Bronchial epithelial cell (primary cell): ENCODE results near the gene STK39. TPM values are rescaled to one million over a fixed set of nuclear protein-coding genes. Genes with fewer than 3 reads are reported as not detected.
A peak's percentile ranks its signal among the peaks of the same experiment; 100 is the strongest.

Experiments used
- DNase-seq: peaks from one replicate; pipeline ENCODE4 v3.0.0-alpha.2; 2010; ENCODE audit warnings: low read depth
- FAIRE-seq: peaks from 2 replicates; lab custom pipeline; 2011; peaks lifted over from hg19 to GRCh38; lab: Jason Lieb, UNC
- H3K27me3 ChIP-seq: 2 replicates; pipeline ENCODE4 v1.5.1; 2011; ENCODE audit warnings: low read length; ENCODE audit not compliant: control insufficient read depth, insufficient read depth
- H3K36me3 ChIP-seq: 2 replicates; pipeline ENCODE4 v1.5.1; 2011; ENCODE audit warnings: low read length; ENCODE audit not compliant: control insufficient read depth, insufficient read depth
- H3K4me3 ChIP-seq: 2 replicates; pipeline ENCODE4 v1.5.1; 2011; ENCODE audit warnings: mild to moderate bottlenecking, low read depth, low read length, control low read depth
- total RNA-seq: library from RNA; depleted of rRNA; stranded (reverse); fragments of >200 nt; gene quantifications from 2 replicates; pipeline ENCODE4 v1.2.1, GENCODE V29; 2014
- TF ChIP-seq, protein P1 (sequence below): IDR thresholded peaks from 2 replicates; pipeline ENCODE4 v1.5.1; 2011; ENCODE audit warnings: mild to moderate bottlenecking, moderate library complexity, low read length, control low read depth, inconsistent platforms; ENCODE audit not compliant: insufficient read depth, severe bottlenecking

STK39 gene
- total RNA-seq, 1 donor from 2014 or later = 20.3 TPM

DNA sequence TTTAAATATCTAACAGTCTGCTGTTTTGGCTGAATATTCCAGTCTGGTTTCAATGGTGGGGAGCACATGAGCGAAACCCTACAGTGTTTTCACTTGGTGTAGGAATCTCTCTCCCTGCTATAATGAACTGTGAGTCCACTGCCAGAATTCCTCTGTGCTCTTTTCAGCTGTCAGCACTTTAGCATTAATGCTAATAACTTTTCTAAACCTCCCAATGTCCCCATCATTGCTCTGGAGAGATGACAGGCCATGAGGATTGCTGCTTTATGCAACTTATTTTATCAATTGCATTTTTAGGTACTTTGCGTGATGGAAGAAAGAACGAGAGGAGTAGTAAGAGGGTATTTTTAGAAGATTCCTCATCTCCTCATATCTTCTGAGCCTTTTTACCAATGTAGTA, 25.3 kb downstream of the STK39 start:
- H3K4me3 ChIP-seq = no peak overlapping the region
- TF ChIP-seq, protein P1, sequence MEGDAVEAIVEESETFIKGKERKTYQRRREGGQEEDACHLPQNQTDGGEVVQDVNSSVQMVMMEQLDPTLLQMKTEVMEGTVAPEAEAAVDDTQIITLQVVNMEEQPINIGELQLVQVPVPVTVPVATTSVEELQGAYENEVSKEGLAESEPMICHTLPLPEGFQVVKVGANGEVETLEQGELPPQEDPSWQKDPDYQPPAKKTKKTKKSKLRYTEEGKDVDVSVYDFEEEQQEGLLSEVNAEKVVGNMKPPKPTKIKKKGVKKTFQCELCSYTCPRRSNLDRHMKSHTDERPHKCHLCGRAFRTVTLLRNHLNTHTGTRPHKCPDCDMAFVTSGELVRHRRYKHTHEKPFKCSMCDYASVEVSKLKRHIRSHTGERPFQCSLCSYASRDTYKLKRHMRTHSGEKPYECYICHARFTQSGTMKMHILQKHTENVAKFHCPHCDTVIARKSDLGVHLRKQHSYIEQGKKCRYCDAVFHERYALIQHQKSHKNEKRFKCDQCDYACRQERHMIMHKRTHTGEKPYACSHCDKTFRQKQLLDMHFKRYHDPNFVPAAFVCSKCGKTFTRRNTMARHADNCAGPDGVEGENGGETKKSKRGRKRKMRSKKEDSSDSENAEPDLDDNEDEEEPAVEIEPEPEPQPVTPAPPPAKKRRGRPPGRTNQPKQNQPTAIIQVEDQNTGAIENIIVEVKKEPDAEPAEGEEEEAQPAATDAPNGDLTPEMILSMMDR = no peak
- FAIRE-seq (no peak), DNase-seq (no peak)
- H3K27me3 ChIP-seq = no peaks in the 10 kb centered on the region
- no peaks in the 10 kb centered on the region for H3K36me3 ChIP-seq

DNA sequence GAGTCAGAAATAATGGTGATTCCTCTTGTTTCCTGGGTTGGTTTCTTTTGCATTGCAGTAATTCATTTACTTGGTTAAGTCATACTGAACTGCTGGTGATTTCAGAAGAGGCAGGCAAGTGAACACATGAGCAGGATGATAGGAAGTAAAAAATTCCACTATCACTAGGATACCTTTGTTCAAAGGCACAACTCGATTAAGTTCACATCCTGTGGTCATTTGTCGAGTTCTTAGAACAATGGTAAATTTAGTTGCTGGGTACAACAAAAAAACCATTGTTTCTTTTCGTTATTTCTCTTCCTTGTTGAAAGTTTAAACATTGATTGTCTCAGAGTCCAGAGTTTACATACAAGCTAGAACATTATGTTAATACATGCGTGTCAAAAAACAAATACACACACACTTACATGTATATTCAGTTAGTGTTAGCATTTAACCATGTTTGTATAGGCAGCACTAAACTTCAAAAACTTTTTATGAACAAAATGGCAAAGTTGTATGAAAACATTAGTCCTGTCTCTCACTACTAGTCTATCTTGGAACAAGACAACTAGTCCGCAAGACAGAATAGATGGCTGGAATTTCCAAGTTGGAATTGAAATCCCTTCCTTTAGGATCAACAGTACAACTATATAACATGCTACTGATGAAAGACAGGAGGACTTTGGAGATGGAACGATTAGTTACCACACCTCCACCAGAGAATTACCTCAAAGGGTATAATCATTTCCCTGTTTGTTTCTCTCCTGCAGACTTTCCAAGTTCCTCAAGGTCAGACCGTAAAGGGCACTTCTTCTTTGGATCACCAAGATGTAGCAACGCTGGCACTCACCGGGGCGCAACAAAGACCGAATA, 26.2 kb downstream of the STK39 start:
- DNase-seq (peak; percentile 66), FAIRE-seq (no peak)
- no peaks in the 10 kb centered on the region for H3K36me3 ChIP-seq
- H3K27me3 ChIP-seq = no peaks in the 10 kb centered on the region
- no peak overlapping the region for H3K4me3 ChIP-seq
- TF ChIP-seq, protein P1 = no peak

DNA sequence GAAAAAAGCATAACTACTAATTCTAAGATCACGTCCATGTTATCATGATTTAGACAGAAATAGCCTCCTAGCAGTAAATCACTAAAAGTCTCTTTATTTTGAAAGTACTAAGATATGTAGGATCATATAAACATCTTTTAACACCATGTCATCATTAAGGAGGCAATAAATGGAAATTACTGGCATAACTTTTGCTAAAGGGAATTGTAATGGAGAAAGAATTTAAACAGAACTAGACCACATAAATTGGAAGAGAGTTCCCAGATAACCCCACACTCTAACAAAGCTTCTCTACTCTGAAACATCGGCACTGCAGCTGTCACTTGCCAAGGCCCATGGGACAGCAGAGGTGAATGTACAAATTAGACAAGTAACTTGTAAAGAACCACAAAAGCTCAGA, 29.5 kb downstream of the STK39 start:
- Histone ChIP-seq H3K36me3 (no peaks in the 10 kb centered on the region), H3K4me3 (no peak overlapping the region), H3K27me3 (no peaks in the 10 kb centered on the region)
- TF ChIP-seq, protein P1 = no peak
- no peak for DNase-seq
- no peak for FAIRE-seq

DNA sequence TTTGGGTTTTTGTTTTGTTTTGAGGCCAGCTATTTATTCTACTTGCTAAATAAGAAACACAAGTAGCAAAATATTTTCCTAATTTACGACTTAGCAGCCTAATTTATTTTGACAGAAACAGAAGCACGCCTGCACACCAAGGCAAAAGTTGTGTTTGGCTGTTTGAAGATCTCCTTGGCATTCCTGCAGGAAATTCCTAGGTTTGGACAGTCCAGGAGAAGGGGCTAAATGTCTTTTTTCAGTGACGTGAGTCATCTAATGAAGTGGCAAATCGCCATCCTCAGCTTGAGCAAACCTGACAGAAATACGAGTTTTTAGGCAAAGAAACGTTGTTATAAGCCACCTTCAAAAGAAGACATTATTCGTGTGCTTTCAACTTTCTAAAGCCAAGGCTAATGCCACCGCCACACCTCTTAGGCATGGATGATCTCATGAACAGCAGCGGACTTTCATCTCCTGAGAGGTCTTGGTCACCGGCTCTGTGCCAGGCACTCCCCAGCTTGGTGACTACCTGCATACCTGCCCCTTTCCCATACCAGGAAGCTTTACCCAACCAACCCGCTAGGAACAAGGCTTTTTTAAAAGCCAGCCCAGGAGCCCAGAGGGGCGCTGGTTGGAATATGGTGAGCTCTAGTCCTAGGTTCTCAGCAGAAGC, 30.9 kb downstream of the STK39 start:
- FAIRE-seq (no peak), DNase-seq (no peak)
- H3K27me3 ChIP-seq = no peaks in the 10 kb centered on the region
- no peaks in the 10 kb centered on the region for H3K36me3 ChIP-seq
- TF ChIP-seq, protein P1 = no peak
- H3K4me3 ChIP-seq = no peak overlapping the region

DNA sequence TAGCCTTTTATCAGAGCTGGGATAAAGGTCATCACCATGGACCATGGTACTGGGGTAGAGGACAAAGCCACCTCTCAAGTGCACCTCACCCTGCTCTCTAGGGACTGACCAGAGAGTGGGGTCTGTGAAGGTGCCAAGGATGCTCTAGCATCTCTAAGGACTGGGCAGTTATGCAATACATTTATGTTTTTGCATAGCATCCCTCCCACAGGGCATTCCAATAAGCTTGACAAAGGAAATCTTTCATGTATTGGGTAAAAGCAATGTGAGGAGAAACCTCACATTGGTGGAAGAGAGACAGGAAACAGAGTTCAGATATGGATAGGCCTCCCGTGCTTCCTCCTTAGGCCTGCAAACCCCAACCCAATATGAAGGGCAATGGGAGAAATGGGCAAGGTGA, 31.6 kb downstream of the STK39 start:
- H3K27me3 ChIP-seq = no peaks in the 10 kb centered on the region
- H3K4me3 ChIP-seq = no peak overlapping the region
- TF ChIP-seq, protein P1 = no peak
- DNase-seq (no peak), FAIRE-seq (no peak)
- H3K36me3 ChIP-seq = no peaks in the 10 kb centered on the region
